ENCODE results near the gene SERPINE3. TPM values are rescaled to one million over a fixed set of nuclear protein-coding genes. Genes with fewer than 3 reads are reported as not detected.

SERPINE3 gene
- total RNA-seq, 5 donors from 2014 or later (not counting 1 experiment from before 2014, with no cell fraction given): not detected

DNA sequence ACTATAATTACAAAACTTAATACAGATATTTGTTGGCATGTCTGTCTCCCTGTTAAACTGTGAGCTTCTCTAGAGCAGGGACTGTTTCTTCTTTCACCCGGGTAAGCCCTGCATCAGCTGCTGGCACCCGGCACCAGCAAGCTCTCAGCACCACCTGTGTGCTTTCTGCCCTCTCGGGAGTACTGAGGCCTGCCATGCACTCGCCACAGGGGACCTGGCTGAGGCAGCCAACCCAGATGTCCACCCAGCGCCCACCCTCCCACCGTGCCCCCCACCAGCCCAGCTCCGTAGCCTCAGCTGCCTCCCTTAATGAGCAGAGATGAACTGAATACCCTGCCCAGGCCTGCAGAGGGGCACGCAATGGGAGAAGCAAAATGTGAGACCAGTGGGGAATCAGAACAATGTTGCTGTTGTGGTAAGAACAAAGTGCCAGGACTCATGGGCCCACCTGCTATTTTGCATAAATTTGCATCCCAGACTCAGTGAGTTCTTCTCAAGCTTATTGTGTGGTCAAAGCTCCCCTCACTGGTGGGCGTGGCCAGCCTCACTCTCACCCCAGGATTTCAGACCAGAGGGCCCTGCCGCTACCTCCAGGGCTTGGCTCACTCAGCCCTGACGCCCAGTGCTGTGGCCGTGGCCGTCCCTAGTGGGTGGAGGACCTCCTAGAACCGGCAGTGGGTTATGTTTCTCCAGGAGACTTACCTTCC, 14.6 kb upstream of the SERPINE3 start:
- no peaks in the 10 kb centered on the region for H3K36me3 ChIP-seq (ENCODE audit: control insufficient read depth in 2 of 2, extremely low read depth in 1 of 2, insufficient read depth in 1 of 2, low read length in 1 of 2)
- no peak overlapping the region for H3K27ac ChIP-seq (ENCODE audit: low read length)
- Mint-ChIP-seq H3K36me3 (no peaks in the 10 kb centered on the region), H3K9me3 (no peaks in the 10 kb centered on the region), H3K4me1 (no peaks in the 10 kb centered on the region), H3K27me3 (no peaks in the 10 kb centered on the region), H3K4me3 (no peak overlapping the region), H3K27ac (no peak overlapping the region)
- no peaks in the 10 kb centered on the region for H3K4me1 ChIP-seq (ENCODE audit: control insufficient read depth in 1 of 2, extremely low read depth in 1 of 2, insufficient read depth in 2 of 2, low read length in 2 of 2)
- CTCF ChIA-PET: interaction anchor here in 1 of 2 donors (0.7 kb wide), 1 partner anchor 194 kb away, joined by 3 read pairs; no protein-coding TSS in a partner anchor
- H3K9me3 ChIP-seq: no peaks in the 10 kb centered on the region
- DNase-seq (no peak), ATAC-seq (replicated peaks in 1 of 4) (no peak)
- 77% methylated on average over 11 of the region's 14 CpGs for WGBS (ENCODE audit: insufficient coverage)
- no peak overlapping the region for H3K4me3 ChIP-seq (ENCODE audit: control insufficient read depth in 1 of 2, extremely low read depth in 1 of 2, low read length in 1 of 2)
- peaks cover 0 to 5% of the 10 kb centered on the region in 2 experiments for H3K27me3 ChIP-seq (replicated peaks in 1 of 2; ENCODE audit: control insufficient read depth in 2 of 2, extremely low read depth in 1 of 2, insufficient read depth in 2 of 2, low read length in 1 of 2)
- POLR2A ChIA-PET: no interaction called here

DNA sequence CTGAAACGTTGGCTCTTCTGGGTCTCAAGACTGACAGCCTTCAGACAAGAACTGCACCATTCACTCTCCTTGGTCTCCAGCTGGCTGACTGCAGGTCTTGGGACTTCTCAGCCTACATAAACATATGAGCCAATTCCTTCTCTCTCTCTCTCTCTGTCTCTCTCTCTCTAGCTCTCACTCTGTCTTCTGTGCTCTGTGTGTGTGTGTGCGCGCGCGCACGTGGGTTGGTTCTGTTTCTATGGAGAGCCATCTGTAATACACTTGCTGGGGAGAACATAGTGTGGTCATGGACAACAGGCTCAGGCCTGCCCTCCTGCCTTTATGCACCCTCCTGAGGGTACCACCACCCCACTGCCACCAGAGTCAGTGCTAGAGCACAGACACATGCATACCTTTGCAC, 13.7 kb upstream of the SERPINE3 start:
- Histone ChIP-seq H3K27ac (ENCODE audit: low read length) (no peak overlapping the region), H3K4me1 (ENCODE audit: control insufficient read depth in 1 of 2, extremely low read depth in 1 of 2, insufficient read depth in 2 of 2, low read length in 2 of 2) (peaks cover 0 to 4% of the 10 kb centered on the region in 2 experiments), H3K9me3 (no peaks in the 10 kb centered on the region), H3K4me3 (ENCODE audit: control insufficient read depth in 1 of 2, extremely low read depth in 1 of 2, low read length in 1 of 2) (no peak overlapping the region), H3K36me3 (ENCODE audit: control insufficient read depth in 2 of 2, extremely low read depth in 1 of 2, insufficient read depth in 1 of 2, low read length in 1 of 2) (no peaks in the 10 kb centered on the region), H3K27me3 (replicated peaks in 1 of 2; ENCODE audit: control insufficient read depth in 2 of 2, extremely low read depth in 1 of 2, insufficient read depth in 2 of 2, low read length in 1 of 2) (peaks cover 0 to 9% of the 10 kb centered on the region in 2 experiments)
- POLR2A ChIA-PET: no interaction called here
- ATAC-seq (replicated peaks in 1 of 4): no peak
- Mint-ChIP-seq H3K4me3 (no peak overlapping the region), H3K27ac (no peak overlapping the region), H3K27me3 (no peaks in the 10 kb centered on the region), H3K9me3 (no peaks in the 10 kb centered on the region), H3K4me1 (peaks cover 2 to 3% (median 2%) of the 10 kb centered on the region in 3 donors), H3K36me3 (no peaks in the 10 kb centered on the region)
- CTCF ChIA-PET: no interaction called here
- WGBS (ENCODE audit: insufficient coverage): 50% methylated on average over 1 of the region's 6 CpGs
- no peak for DNase-seq

DNA sequence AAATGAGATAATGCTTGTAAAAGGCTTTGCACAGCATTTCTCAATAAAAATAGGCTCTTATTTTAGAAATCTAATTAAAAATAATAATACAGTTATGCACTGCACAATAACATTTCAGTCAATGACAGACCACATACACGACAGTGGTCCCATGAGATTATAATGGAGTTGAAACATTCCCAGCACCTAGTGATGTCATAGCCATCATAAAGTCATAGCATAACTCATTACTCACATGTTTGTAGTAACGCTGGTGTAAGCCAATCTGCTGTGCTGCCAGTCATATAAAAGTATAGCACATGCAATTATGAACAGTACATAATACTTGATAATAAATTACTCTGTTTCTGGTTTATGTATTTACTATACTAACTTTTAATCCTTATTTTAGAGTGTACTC, 12.7 kb upstream of the SERPINE3 start:
- no peaks in the 10 kb centered on the region for H3K36me3 Mint-ChIP-seq
- Histone ChIP-seq H3K4me3 (ENCODE audit: control insufficient read depth in 1 of 2, extremely low read depth in 1 of 2, low read length in 1 of 2) (no peak overlapping the region), H3K4me1 (ENCODE audit: control insufficient read depth in 1 of 2, extremely low read depth in 1 of 2, insufficient read depth in 2 of 2, low read length in 2 of 2) (peaks cover 4 to 5% of the 10 kb centered on the region in 2 experiments), H3K36me3 (ENCODE audit: control insufficient read depth in 2 of 2, extremely low read depth in 1 of 2, insufficient read depth in 1 of 2, low read length in 1 of 2) (no peaks in the 10 kb centered on the region), H3K27me3 (replicated peaks in 1 of 2; ENCODE audit: control insufficient read depth in 2 of 2, extremely low read depth in 1 of 2, insufficient read depth in 2 of 2, low read length in 1 of 2) (peaks cover 0 to 10% of the 10 kb centered on the region in 2 experiments), H3K9me3 (no peaks in the 10 kb centered on the region), H3K27ac (ENCODE audit: low read length) (no peak overlapping the region)
- WGBS (ENCODE audit: insufficient coverage): no CpG with 5 or more reads among the region's 2 CpGs
- ChIA-PET CTCF (no interaction called here), POLR2A (no interaction called here)
- H3K27ac Mint-ChIP-seq: no peak overlapping the region
- H3K9me3 Mint-ChIP-seq: no peaks in the 10 kb centered on the region
- H3K27me3 Mint-ChIP-seq: peaks cover 0 to 1% of the 10 kb centered on the region in 2 donors
- no peak for ATAC-seq (replicated peaks in 1 of 4)
- H3K4me1 Mint-ChIP-seq: peaks cover 7 to 11% (median 10%) of the 10 kb centered on the region in 3 donors
- H3K4me3 Mint-ChIP-seq: no peak overlapping the region
- no peak for DNase-seq

DNA sequence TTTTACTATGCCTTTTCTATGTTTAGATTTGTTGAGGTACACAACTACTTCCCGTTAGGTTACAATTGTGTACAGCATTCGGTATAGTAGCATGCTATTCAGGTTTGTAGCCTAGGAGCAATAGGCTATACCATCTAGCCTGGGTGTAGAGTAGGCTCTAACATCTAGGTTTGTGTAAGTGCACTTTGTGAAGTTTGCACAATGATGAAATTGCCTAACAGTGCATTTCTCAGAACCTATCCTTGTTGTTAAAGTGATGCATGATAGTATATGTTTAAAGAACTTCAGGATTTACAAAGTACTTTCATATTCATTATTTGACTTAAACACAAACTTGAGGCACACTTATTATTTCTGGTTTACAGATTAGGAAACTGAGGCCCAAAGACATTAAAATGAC, 11.5 kb upstream of the SERPINE3 start:
- H3K4me3 Mint-ChIP-seq: no peak overlapping the region
- Histone ChIP-seq H3K36me3 (ENCODE audit: control insufficient read depth in 2 of 2, extremely low read depth in 1 of 2, insufficient read depth in 1 of 2, low read length in 1 of 2) (no peaks in the 10 kb centered on the region), H3K4me1 (ENCODE audit: control insufficient read depth in 1 of 2, extremely low read depth in 1 of 2, insufficient read depth in 2 of 2, low read length in 2 of 2) (peaks cover 4 to 12% of the 10 kb centered on the region in 2 experiments), H3K27ac (ENCODE audit: low read length) (no peak overlapping the region), H3K27me3 (replicated peaks in 1 of 2; ENCODE audit: control insufficient read depth in 2 of 2, extremely low read depth in 1 of 2, insufficient read depth in 2 of 2, low read length in 1 of 2) (peaks cover 0 to 10% of the 10 kb centered on the region in 2 experiments), H3K9me3 (no peaks in the 10 kb centered on the region), H3K4me3 (ENCODE audit: control insufficient read depth in 1 of 2, extremely low read depth in 1 of 2, low read length in 1 of 2) (no peak overlapping the region)
- ATAC-seq (replicated peaks in 1 of 4): no peak
- no peaks in the 10 kb centered on the region for H3K36me3 Mint-ChIP-seq
- H3K4me1 Mint-ChIP-seq: peaks cover 11 to 15% (median 13%) of the 10 kb centered on the region in 3 donors
- CTCF ChIA-PET: no interaction called here
- POLR2A ChIA-PET: no interaction called here
- H3K9me3 Mint-ChIP-seq: no peaks in the 10 kb centered on the region
- DNase-seq: no peak
- H3K27me3 Mint-ChIP-seq: peaks cover 0 to 1% of the 10 kb centered on the region in 2 donors
- no CpG with 5 or more reads among the region's 2 CpGs for WGBS (ENCODE audit: insufficient coverage)
- H3K27ac Mint-ChIP-seq: no peak overlapping the region

DNA sequence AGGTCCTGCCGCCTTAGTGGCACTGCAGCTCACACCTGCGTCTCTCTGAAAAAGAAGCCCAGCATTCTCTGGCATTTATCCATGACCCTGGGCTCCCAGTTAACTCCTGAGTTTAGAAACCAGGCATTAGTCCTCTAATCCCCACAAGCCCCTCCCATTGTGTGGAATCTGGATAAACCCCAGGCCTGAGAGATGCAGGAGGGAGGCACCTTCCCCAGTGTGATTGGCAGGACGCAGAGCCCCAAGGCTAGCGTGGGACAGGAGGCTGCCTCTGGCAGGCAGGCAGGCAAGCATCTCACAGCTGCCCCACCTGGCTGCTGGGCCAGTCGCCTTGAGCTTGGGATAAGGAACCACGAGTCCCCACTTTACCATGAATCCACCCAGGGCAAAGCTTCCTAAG, 11.0 kb upstream of the SERPINE3 start:
- peaks cover 13 to 18% (median 16%) of the 10 kb centered on the region in 3 donors for H3K4me1 Mint-ChIP-seq
- WGBS (ENCODE audit: insufficient coverage): 88% methylated on average over 4 of the region's 6 CpGs
- H3K36me3 Mint-ChIP-seq: no peaks in the 10 kb centered on the region
- peaks cover 4 to 16% of the 10 kb centered on the region in 2 experiments for H3K4me1 ChIP-seq (ENCODE audit: control insufficient read depth in 1 of 2, extremely low read depth in 1 of 2, insufficient read depth in 2 of 2, low read length in 2 of 2)
- peaks cover 0 to 10% of the 10 kb centered on the region in 2 experiments for H3K27me3 ChIP-seq (replicated peaks in 1 of 2; ENCODE audit: control insufficient read depth in 2 of 2, extremely low read depth in 1 of 2, insufficient read depth in 2 of 2, low read length in 1 of 2)
- no peak overlapping the region for H3K4me3 Mint-ChIP-seq
- no peaks in the 10 kb centered on the region for H3K9me3 Mint-ChIP-seq
- no peak overlapping the region for H3K27ac ChIP-seq (ENCODE audit: low read length)
- no peak overlapping the region for H3K27ac Mint-ChIP-seq
- ChIA-PET POLR2A (no interaction called here), CTCF (no interaction called here)
- no peak overlapping the region for H3K4me3 ChIP-seq (ENCODE audit: control insufficient read depth in 1 of 2, extremely low read depth in 1 of 2, low read length in 1 of 2)
- H3K9me3 ChIP-seq: no peaks in the 10 kb centered on the region
- ATAC-seq (replicated peaks in 1 of 4): no peak
- H3K36me3 ChIP-seq (ENCODE audit: control insufficient read depth in 2 of 2, extremely low read depth in 1 of 2, insufficient read depth in 1 of 2, low read length in 1 of 2): no peaks in the 10 kb centered on the region
- peaks cover 0 to 1% of the 10 kb centered on the region in 2 donors for H3K27me3 Mint-ChIP-seq
- no peak for DNase-seq

DNA sequence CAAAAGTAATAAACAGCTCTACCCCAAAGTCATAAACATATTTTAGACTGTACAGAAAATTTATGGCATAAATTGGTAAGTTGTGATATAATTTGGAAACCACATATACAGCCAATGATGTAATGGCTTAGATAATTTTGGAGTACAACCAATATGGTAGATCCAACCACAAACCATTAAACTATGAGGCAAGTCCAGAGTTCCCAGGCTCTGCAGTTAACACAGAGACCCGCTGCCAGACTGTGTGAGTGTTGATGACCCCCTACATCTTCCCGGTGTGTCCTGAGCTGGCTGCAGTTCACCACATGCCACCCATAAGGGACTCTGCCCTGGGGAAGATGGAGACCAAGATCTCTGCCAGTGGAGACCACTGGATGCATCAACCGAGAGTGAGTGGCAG, 9.9 kb upstream of the SERPINE3 start:
- ATAC-seq (replicated peaks in 1 of 4) (no peak), DNase-seq (no peak)
- H3K9me3 ChIP-seq: no peaks in the 10 kb centered on the region
- H3K27me3 ChIP-seq (replicated peaks in 1 of 2; ENCODE audit: control insufficient read depth in 2 of 2, extremely low read depth in 1 of 2, insufficient read depth in 2 of 2, low read length in 1 of 2): peaks cover 0 to 10% of the 10 kb centered on the region in 2 experiments
- H3K4me3 Mint-ChIP-seq: no peak overlapping the region
- peaks cover 13 to 18% (median 16%) of the 10 kb centered on the region in 3 donors for H3K4me1 Mint-ChIP-seq
- ChIA-PET CTCF (no interaction called here), POLR2A (no interaction called here)
- peaks cover 4 to 16% of the 10 kb centered on the region in 2 experiments for H3K4me1 ChIP-seq (ENCODE audit: control insufficient read depth in 1 of 2, extremely low read depth in 1 of 2, insufficient read depth in 2 of 2, low read length in 2 of 2)
- H3K27me3 Mint-ChIP-seq: peaks cover 0 to 1% of the 10 kb centered on the region in 2 donors
- no peaks in the 10 kb centered on the region for H3K9me3 Mint-ChIP-seq
- H3K4me3 ChIP-seq (ENCODE audit: control insufficient read depth in 1 of 2, extremely low read depth in 1 of 2, low read length in 1 of 2): no peak overlapping the region
- H3K36me3 Mint-ChIP-seq: no peaks in the 10 kb centered on the region
- H3K27ac ChIP-seq (ENCODE audit: low read length): no peak overlapping the region
- no peaks in the 10 kb centered on the region for H3K36me3 ChIP-seq (ENCODE audit: control insufficient read depth in 2 of 2, extremely low read depth in 1 of 2, insufficient read depth in 1 of 2, low read length in 1 of 2)
- H3K27ac Mint-ChIP-seq: no peak overlapping the region
- WGBS (ENCODE audit: insufficient coverage): 92% methylated on average over 3 of the region's 3 CpGs
